Neural progenitor cell (in vitro differentiated cells): ENCODE data around the gene KHDRBS1. TPM values are rescaled to one million over a fixed set of nuclear protein-coding genes. Genes with fewer than 3 reads are reported as not detected.

Experiments used
- DNase-seq: peaks from one replicate; pipeline ENCODE4 v3.0.0-alpha.2; 2016; ENCODE audit warnings: low spot score
- H2AFZ ChIP-seq: fragments of 200-600 bp; sonication (generic); replicated peaks from 2 replicates; pipeline ENCODE4 v1.6.1; 2016; ENCODE audit warnings: antibody characterized with exemption
- H3F3A ChIP-seq: fragments of 200-600 bp; sonication (generic); 2 replicates; pipeline ENCODE4 v1.6.1; 2016; ENCODE audit warnings: antibody characterized with exemption, low read depth
- H3K27ac ChIP-seq: fragments of 200-600 bp; sonication (generic); 2 replicates; pipeline ENCODE4 v1.5.1; 2016; ENCODE audit warnings: mild to moderate bottlenecking
- H3K27me3 ChIP-seq: fragments of 200-600 bp; sonication (generic); 2 replicates; pipeline ENCODE4 v1.6.1; 2016; ENCODE audit warnings: mild to moderate bottlenecking, moderate library complexity
- H3K36me3 ChIP-seq: fragments of 200-600 bp; sonication (generic); 2 replicates; pipeline ENCODE4 v1.5.1; 2016
- H3K4me1 ChIP-seq: fragments of 200-600 bp; sonication (generic); 2 replicates; pipeline ENCODE4 v1.6.1; 2016; ENCODE audit warnings: mixed run types
- H3K4me2 ChIP-seq: fragments of 200-600 bp; sonication (generic); 2 replicates; pipeline ENCODE4 v1.6.1; 2016
- H3K4me3 ChIP-seq: fragments of 200-600 bp; sonication (generic); 2 replicates; pipeline ENCODE4 v1.5.1; 2016
- H3K79me2 ChIP-seq: fragments of 200-600 bp; sonication (generic); 2 replicates; pipeline ENCODE4 v1.6.1; 2016; ENCODE audit warnings: low read depth
- H3K9ac ChIP-seq: fragments of 200-600 bp; sonication (generic); 2 replicates; pipeline ENCODE4 v1.6.1; 2016
- H3K9me3 ChIP-seq: fragments of 200-600 bp; sonication (generic); 2 replicates; pipeline ENCODE4 v1.5.1; 2016; ENCODE audit warnings: low read depth
- H4K20me1 ChIP-seq: fragments of 200-600 bp; sonication (generic); 2 replicates; pipeline ENCODE4 v1.6.1; 2016; ENCODE audit warnings: low read depth
- H3K27ac Mint-ChIP-seq: 3 replicates; pipeline ENCODE4 v1.8.0; 2021; ENCODE audit warnings: mixed read lengths
- H3K27me3 Mint-ChIP-seq: 2 replicates; pipeline ENCODE4 v1.8.0; 2022; ENCODE audit warnings: low read depth, mild to moderate bottlenecking, inconsistent platforms, moderate library complexity, mixed read lengths; ENCODE audit not compliant: insufficient read depth
- H3K36me3 Mint-ChIP-seq: 3 replicates; pipeline ENCODE4 v1.8.0; 2021; ENCODE audit warnings: mixed read lengths
- H3K4me1 Mint-ChIP-seq: 3 replicates; pipeline ENCODE4 v1.8.0; 2021; ENCODE audit warnings: mixed read lengths
- H3K4me3 Mint-ChIP-seq: 3 replicates; pipeline ENCODE4 v1.8.0; 2021; ENCODE audit warnings: mild to moderate bottlenecking, moderate library complexity, mixed read lengths
- H3K9me3 Mint-ChIP-seq: 3 replicates; pipeline ENCODE4 v1.8.0; 2020; ENCODE audit warnings: mixed read lengths
- EZH2 ChIP-seq: fragments of 200-600 bp; sonication (generic); IDR thresholded peaks from 2 replicates; pipeline ENCODE4 v1.6.1; 2017; ENCODE audit warnings: antibody characterized with exemption, mild to moderate bottlenecking, moderate library complexity
- EZH2phosphoT487 ChIP-seq: fragments of 200-600 bp; sonication (generic); IDR thresholded peaks from 2 replicates; pipeline ENCODE4 v1.6.1; 2017; ENCODE audit warnings: antibody characterized with exemption
- total RNA-seq: library from RNA; depleted of rRNA; stranded (reverse); fragments of >200 nt; gene quantifications from 2 replicates; pipeline ENCODE4 v1.2.3, GENCODE V29; 2015; ENCODE audit warnings: low replicate concordance
- TF ChIP-seq, protein P1 (sequence below): fragments of 200-600 bp; sonication (generic); IDR thresholded peaks from 2 replicates; pipeline ENCODE4 v1.5.1; 2017; ENCODE audit warnings: antibody characterized with exemption, mild to moderate bottlenecking

The KHDRBS1 gene
- total RNA-seq, 1 donor from 2014 or later, result 201 TPM

DNA sequence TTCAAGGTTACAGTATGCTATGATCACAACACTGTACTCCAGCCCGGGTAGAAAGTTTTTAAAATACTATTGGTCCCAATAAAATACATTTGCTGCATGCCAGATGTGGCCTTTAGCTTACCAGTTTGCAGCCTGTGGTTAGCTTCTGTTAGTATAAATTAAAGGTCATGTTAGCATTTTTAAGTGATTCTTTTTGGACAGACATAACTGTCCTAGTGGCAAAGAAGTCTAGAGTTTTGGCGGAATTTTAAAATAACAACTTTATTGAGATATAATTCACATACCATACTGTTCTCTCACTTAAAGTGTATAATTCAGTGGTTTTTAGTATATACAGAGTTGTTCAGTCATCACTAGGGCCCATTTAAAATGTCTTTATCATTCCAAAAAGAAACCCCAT is 34.8 kb downstream of the KHDRBS1 start:
- H3K4me1 ChIP-seq, result no peaks in the 10 kb centered on the region
- H3K9me3 Mint-ChIP-seq, result no peaks in the 10 kb centered on the region
- H3K27me3 ChIP-seq, result no peaks in the 10 kb centered on the region
- H2AFZ ChIP-seq, result no peak overlapping the region
- DNase-seq, result no peak
- H3K79me2 ChIP-seq, result peaks cover 5% of the 10 kb centered on the region
- no peak overlapping the region for H3K4me3 ChIP-seq
- peaks cover 2% of the 10 kb centered on the region for H3K27me3 Mint-ChIP-seq
- H3K4me1 Mint-ChIP-seq, result no peaks in the 10 kb centered on the region
- H3K36me3 ChIP-seq, result peaks cover 17% of the 10 kb centered on the region
- no peak overlapping the region for H3K4me3 Mint-ChIP-seq
- peaks cover 30% of the 10 kb centered on the region for H4K20me1 ChIP-seq
- no peaks in the 10 kb centered on the region for H3K9me3 ChIP-seq
- TF ChIP-seq, protein P1, sequence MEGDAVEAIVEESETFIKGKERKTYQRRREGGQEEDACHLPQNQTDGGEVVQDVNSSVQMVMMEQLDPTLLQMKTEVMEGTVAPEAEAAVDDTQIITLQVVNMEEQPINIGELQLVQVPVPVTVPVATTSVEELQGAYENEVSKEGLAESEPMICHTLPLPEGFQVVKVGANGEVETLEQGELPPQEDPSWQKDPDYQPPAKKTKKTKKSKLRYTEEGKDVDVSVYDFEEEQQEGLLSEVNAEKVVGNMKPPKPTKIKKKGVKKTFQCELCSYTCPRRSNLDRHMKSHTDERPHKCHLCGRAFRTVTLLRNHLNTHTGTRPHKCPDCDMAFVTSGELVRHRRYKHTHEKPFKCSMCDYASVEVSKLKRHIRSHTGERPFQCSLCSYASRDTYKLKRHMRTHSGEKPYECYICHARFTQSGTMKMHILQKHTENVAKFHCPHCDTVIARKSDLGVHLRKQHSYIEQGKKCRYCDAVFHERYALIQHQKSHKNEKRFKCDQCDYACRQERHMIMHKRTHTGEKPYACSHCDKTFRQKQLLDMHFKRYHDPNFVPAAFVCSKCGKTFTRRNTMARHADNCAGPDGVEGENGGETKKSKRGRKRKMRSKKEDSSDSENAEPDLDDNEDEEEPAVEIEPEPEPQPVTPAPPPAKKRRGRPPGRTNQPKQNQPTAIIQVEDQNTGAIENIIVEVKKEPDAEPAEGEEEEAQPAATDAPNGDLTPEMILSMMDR, result no peak
- TF ChIP-seq EZH2 (no peak), EZH2phosphoT487 (no peak)
- H3F3A ChIP-seq, result peaks cover 11% of the 10 kb centered on the region
- no peak overlapping the region for H3K27ac Mint-ChIP-seq
- no peak overlapping the region for H3K4me2 ChIP-seq
- no peak overlapping the region for H3K27ac ChIP-seq
- no peak overlapping the region for H3K9ac ChIP-seq
- H3K36me3 Mint-ChIP-seq, result peaks cover 35% of the 10 kb centered on the region

DNA sequence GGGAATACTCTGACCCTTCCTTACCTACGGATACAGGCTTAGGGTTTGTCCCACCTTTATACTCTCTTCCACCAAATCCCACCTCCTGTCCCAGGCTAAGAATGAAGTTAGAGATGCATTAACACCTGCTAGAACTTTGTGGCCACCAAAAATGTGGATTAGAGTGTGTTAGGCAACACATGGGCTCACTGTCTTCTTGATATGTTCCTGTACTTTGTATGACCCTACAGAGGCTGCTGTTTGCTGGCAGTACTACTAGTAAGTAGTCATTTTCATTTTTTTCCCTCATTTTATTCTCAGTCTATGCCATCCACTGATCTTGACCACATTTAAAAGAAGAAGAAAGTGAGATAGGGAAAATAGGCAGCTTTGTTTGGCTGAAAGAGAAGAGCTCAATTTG is 38.0 kb downstream of the KHDRBS1 start:
- Histone ChIP-seq H3K79me2 (peaks cover 11% of the 10 kb centered on the region), H2AFZ (no peak overlapping the region), H3K9me3 (no peaks in the 10 kb centered on the region), H3K36me3 (peaks cover 11% of the 10 kb centered on the region), H3K4me1 (no peaks in the 10 kb centered on the region), H3K4me3 (no peak overlapping the region), H3F3A (peaks cover 24% of the 10 kb centered on the region), H3K4me2 (no peak overlapping the region), H3K27ac (no peak overlapping the region), H4K20me1 (peaks cover 26% of the 10 kb centered on the region), H3K27me3 (no peaks in the 10 kb centered on the region), H3K9ac (no peak overlapping the region)
- TF ChIP-seq EZH2 (no peak), EZH2phosphoT487 (no peak)
- TF ChIP-seq, protein P1, result no peak
- H3K27ac Mint-ChIP-seq, result no peak overlapping the region
- H3K9me3 Mint-ChIP-seq, result no peaks in the 10 kb centered on the region
- no peak for DNase-seq
- no peak overlapping the region for H3K4me3 Mint-ChIP-seq
- no peaks in the 10 kb centered on the region for H3K27me3 Mint-ChIP-seq
- H3K36me3 Mint-ChIP-seq, result peaks cover 52% of the 10 kb centered on the region
- no peaks in the 10 kb centered on the region for H3K4me1 Mint-ChIP-seq

DNA sequence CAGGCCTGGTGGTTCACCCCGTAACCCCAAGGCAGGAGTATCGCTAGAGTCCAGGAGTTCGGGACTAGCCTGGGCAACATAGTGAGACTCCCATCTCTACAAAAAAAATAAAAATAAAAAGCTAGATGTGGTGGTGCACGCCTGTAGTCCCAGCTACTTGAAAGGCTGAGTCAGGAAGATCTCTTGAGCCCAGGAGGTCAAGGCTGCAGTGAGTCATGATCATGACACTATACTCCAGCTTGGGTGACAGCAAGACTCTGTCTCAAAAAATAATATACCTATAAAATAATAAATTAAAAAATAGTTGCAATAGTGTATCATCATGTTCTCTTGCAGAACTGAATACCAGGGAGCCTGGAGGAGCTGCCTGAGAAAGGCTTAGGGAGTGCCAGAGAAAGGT is 39.2 kb downstream of the KHDRBS1 start:
- peaks cover 25% of the 10 kb centered on the region for H3F3A ChIP-seq
- peaks cover 17% of the 10 kb centered on the region for H4K20me1 ChIP-seq
- Mint-ChIP-seq H3K27ac (no peak overlapping the region), H3K4me1 (no peaks in the 10 kb centered on the region), H3K9me3 (no peaks in the 10 kb centered on the region), H3K36me3 (peaks cover 50% of the 10 kb centered on the region), H3K27me3 (no peaks in the 10 kb centered on the region), H3K4me3 (no peak overlapping the region)
- H3K9ac ChIP-seq, result no peak overlapping the region
- H3K9me3 ChIP-seq, result no peaks in the 10 kb centered on the region
- no peak overlapping the region for H2AFZ ChIP-seq
- TF ChIP-seq EZH2phosphoT487 (no peak), EZH2 (no peak)
- TF ChIP-seq, protein P1, result no peak
- H3K4me2 ChIP-seq, result no peak overlapping the region
- H3K27me3 ChIP-seq, result no peaks in the 10 kb centered on the region
- DNase-seq, result no peak
- H3K36me3 ChIP-seq, result peaks cover 8% of the 10 kb centered on the region
- H3K4me3 ChIP-seq, result no peak overlapping the region
- no peak overlapping the region for H3K27ac ChIP-seq
- H3K4me1 ChIP-seq, result no peaks in the 10 kb centered on the region
- H3K79me2 ChIP-seq, result peaks cover 8% of the 10 kb centered on the region
